Pancreas (tissue), 10 donors: Measurements from ENCODE around the gene CMTM8. TPM values are rescaled to one million over a fixed set of nuclear protein-coding genes. Genes with fewer than 3 reads are reported as not detected.

Experiments used
- ATAC-seq, 4 donors: fragments of 200-7000 bp; cut with Tn5 transposase; one replicate each; pipeline versions ENCODE4 v1.8.0 to v1.9.1; 2020; ENCODE audit warnings: mild to moderate bottlenecking in 4 of 4, moderate library complexity in 4 of 4
- DNase-seq, 6 donors: peaks; one replicate each; pipeline ENCODE4 v3.0.0-alpha.2; 2020
- FAIRE-seq: peaks from 2 replicates; lab custom pipeline; 2012; peaks lifted over from hg19 to GRCh38; lab: Jason Lieb, UNC
- H3K27ac ChIP-seq, 4 donors: fragments of 200-600 bp; sonication (generic); 1 replicate in 3 of 4; 2 replicates in 1 of 4; pipeline versions ENCODE4 v1.5.0 to v1.8.0; 2020
- H3K27me3 ChIP-seq, 4 donors: fragments of 200-600 bp; one replicate each; pipeline ENCODE4 v1.8.0; 2021
- H3K36me3 ChIP-seq, 3 donors: fragments of 200-600 bp; sonication (generic) in 1 of 3; one replicate each; pipeline versions ENCODE4 v1.5.0 to v1.8.0; 2020 to 2021
- H3K4me1 ChIP-seq, 3 donors: fragments of 200-600 bp; one replicate each; pipeline ENCODE4 v1.8.0; 2021
- H3K4me3 ChIP-seq, 4 donors: fragments of 200-600 bp; sonication (generic) in 2 of 4; one replicate each; pipeline versions ENCODE4 v1.5.0 to v1.8.0; 2020 to 2021
- H3K9me3 ChIP-seq, 4 donors: fragments of 200-600 bp; one replicate each; pipeline ENCODE4 v1.8.0; 2021
- WGBS, 2 donors: extraction: QIAGEN DNeasy Blood & Tissue Kit; methylation state at CpG; one replicate each; pipeline ENCODE4 v1.1.7; 2013; 5-methylcytosine and 5-hydroxymethylcytosine counted together
- intact Hi-C, 3 donors: fragments of 100-400 bp; cut with DNase I; formaldehyde crosslinking; loops; one replicate each; pipeline versions ENCODE4 v1.11.1 to v1.14.2; 2022
- polyA plus RNA-seq, 2 donors: library from polyadenylated mRNA; stranded (reverse); fragments of 200-250 nt; gene quantifications; one replicate each; pipeline ENCODE4 v1.2.3, GENCODE V29; 2013
- total RNA-seq, 6 donors: library from RNA; stranded (reverse); fragmentation: NEBNext Ultra II Directional in 4 of 6; extraction: Animal tissue kit (Norgen Biotek cat#: 25700) in 4 of 6; gene quantifications; one replicate each; pipeline versions ENCODE4 v1.2.1 to v1.2.4, GENCODE V29; 2021 to 2023
- TF ChIP-seq, protein P1 (sequence below), 4 donors: fragments of 200-600 bp; sonication (generic) in 3 of 4; IDR thresholded peaks; one replicate each; pipeline versions ENCODE4 v1.5.0 to v1.8.0; 2021; ENCODE audit warnings: antibody characterized with exemption in 4 of 4
- donor health status: healthy with polysubstance abuse.
- donor health status: DM: no; HTN: no; CAD: no; lungs with moderate emphysema.
- donor health status: DM: no; HTN: no; CAD: no.
- donor health status: control.
- donor health status: control.
- donor health status: Bipolar disorder and iron deficiency.
- donor health status: DM: yes; HTN: yes; CAD: no.
- donor health status: DM: no; HTN: no; CAD: no.
- donor health status: DM: no; HTN: no; CAD: no.
- donor health status: DM: yes; HTN: yes; CAD: no.

Gene CMTM8
- total and polyA plus RNA-seq, 8 donors, result 11.0 to 23.7 (median 16.7) TPM

DNA sequence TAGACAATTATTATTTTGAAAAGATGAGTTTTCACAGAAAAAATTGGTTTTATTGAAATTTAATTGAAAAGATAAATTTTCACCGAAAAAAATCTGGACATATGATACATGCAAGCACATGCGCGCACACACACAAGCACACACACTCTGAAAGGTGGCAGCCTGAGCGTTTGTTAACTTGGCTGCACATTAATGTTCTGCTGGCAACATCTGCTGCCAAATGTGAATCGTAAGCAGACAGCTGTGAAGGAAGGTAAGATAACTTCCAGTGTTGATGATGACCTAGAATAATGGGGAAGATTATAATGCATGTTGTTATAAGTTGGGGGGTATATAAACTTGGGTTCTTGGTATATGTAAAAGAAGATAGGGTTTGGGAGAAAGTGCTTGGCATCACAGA, 134.8 kb downstream of the CMTM8 start:
- Histone ChIP-seq H3K36me3 (no peaks in the 10 kb centered on the region), H3K4me1 (peaks cover 0 to 4% (median 4%) of the 10 kb centered on the region in 3 donors), H3K4me3 (no peak overlapping the region), H3K9me3 (no peaks in the 10 kb centered on the region), H3K27ac (no peak overlapping the region), H3K27me3 (no peaks in the 10 kb centered on the region)
- DNase-seq (no peak), FAIRE-seq (no peak), ATAC-seq (no peak)
- 70 to 71% methylated on average over 5 of the region's 5 CpGs for WGBS, 2 donors
- TF ChIP-seq, protein P1, sequence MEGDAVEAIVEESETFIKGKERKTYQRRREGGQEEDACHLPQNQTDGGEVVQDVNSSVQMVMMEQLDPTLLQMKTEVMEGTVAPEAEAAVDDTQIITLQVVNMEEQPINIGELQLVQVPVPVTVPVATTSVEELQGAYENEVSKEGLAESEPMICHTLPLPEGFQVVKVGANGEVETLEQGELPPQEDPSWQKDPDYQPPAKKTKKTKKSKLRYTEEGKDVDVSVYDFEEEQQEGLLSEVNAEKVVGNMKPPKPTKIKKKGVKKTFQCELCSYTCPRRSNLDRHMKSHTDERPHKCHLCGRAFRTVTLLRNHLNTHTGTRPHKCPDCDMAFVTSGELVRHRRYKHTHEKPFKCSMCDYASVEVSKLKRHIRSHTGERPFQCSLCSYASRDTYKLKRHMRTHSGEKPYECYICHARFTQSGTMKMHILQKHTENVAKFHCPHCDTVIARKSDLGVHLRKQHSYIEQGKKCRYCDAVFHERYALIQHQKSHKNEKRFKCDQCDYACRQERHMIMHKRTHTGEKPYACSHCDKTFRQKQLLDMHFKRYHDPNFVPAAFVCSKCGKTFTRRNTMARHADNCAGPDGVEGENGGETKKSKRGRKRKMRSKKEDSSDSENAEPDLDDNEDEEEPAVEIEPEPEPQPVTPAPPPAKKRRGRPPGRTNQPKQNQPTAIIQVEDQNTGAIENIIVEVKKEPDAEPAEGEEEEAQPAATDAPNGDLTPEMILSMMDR (IDR thresholded peaks at IDR 0.05), result no peak
- intact Hi-C loops, result no loop called here

DNA sequence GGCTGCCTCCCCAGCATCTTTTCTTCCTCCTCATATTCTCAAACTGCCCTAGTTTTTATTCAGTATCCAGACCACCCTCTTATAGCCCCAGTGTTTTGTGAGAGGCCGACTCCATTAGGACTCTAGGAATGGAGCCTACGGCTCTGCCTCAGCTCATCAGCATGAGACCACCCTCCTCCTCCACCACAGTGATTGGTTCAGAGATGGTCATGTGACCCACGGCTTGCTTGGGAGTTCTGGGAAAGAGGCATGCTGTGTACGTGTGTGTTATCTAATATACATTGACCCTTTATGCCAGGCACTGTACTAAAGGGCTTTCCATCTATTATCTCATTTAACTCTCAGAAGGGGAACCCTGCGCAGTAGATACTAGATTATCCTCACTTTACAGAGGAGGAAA, 135.4 kb downstream of the CMTM8 start:
- Histone ChIP-seq H3K9me3 (no peaks in the 10 kb centered on the region), H3K27me3 (no peaks in the 10 kb centered on the region), H3K27ac (no peak overlapping the region), H3K36me3 (no peaks in the 10 kb centered on the region), H3K4me1 (peaks cover 0 to 4% (median 4%) of the 10 kb centered on the region in 3 donors), H3K4me3 (no peak overlapping the region)
- ATAC-seq (no peak), DNase-seq (no peak), FAIRE-seq (no peak)
- TF ChIP-seq, protein P1 (IDR thresholded peaks at IDR 0.05), result no peak
- 64 to 84% methylated on average over 5 of the region's 5 CpGs for WGBS, 2 donors
- intact Hi-C loops, result no loop called here

DNA sequence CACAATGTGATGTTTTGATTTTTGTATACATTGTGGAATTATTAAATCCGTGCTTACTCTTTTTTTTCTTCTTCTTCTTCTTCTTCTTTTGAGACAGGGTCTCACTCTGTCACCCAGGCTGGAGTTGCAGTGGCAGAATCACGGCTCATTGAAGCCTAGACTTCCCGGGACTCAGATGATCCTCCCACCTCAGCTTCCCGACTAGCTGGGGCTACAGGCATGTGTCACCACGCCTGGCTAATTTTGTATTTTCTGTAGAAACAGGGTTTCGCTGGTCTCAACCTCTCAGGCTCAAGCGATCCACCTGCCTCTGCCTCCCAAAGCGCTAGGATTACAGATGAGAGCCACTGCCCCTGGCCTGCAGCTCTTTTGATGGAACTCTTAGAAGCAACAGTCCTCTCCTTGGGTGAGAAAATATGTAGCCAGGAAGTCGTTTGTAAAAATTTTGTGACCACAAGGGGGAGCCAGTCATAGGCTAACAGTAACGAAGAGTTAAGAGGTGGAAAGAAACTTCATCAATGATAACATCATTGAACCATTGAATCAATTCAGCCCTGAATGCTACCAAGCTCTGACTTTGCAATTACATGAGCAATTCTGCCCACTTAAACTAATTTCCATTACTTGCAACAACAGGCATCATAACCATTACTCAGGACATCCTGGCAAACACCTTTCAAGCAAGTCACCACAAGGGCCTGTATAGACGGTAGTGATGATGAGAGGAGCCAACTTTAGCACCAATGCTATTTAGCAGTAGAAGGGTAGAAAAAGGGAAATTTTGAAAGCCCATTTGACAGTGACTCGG, 136.5 kb downstream of the CMTM8 start:
- intact Hi-C loops, result no loop called here
- TF ChIP-seq, protein P1 (IDR thresholded peaks at IDR 0.05), result peak; percentile 43 to 61 (median 54)
- no peak for FAIRE-seq
- Histone ChIP-seq H3K27ac (no peak overlapping the region), H3K4me3 (no peak overlapping the region), H3K36me3 (no peaks in the 10 kb centered on the region), H3K9me3 (no peaks in the 10 kb centered on the region), H3K4me1 (peaks cover 0 to 4% (median 4%) of the 10 kb centered on the region in 3 donors), H3K27me3 (no peaks in the 10 kb centered on the region)
- DNase-seq, result peak in 3 of 6 donors; percentile 37 to 66 (median 47)
- 67 to 72% methylated on average over 12 of the region's 12 CpGs for WGBS, 2 donors
- peak; percentile 76 to 86 (median 81) for ATAC-seq

DNA sequence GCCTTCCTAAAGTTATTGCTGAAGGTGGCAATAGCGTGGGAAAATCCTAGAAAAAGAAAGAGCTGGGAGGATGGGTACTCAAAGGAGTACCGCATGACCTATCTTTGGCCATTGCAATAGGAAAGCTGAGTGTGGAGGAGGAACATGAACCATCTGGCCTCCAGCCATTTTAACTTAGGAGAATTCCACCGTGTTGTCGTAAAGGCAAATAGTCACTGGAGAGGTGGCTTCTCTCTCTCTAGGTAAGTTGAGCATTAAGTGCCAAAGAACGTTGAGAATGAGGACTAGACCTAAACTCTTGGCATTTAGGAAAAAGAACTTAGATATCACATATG, 137.1 kb downstream of the CMTM8 start:
- intact Hi-C loops, result no loop called here
- no peak for FAIRE-seq
- 85 to 92% methylated on average over 5 of the region's 5 CpGs for WGBS, 2 donors

More for the DNA sequence above, 137.1 kb downstream of the CMTM8 start:
- Histone ChIP-seq H3K36me3 (no peaks in the 10 kb centered on the region), H3K27ac (no peak overlapping the region), H3K9me3 (no peaks in the 10 kb centered on the region), H3K4me3 (no peak overlapping the region), H3K27me3 (no peaks in the 10 kb centered on the region), H3K4me1 (peaks cover 0 to 4% (median 4%) of the 10 kb centered on the region in 3 donors)
- ATAC-seq (no peak), DNase-seq (no peak)
- TF ChIP-seq, protein P1 (IDR thresholded peaks at IDR 0.05), result no peak
